ENCODE results near the gene CD55.

CD55 gene, protein sequence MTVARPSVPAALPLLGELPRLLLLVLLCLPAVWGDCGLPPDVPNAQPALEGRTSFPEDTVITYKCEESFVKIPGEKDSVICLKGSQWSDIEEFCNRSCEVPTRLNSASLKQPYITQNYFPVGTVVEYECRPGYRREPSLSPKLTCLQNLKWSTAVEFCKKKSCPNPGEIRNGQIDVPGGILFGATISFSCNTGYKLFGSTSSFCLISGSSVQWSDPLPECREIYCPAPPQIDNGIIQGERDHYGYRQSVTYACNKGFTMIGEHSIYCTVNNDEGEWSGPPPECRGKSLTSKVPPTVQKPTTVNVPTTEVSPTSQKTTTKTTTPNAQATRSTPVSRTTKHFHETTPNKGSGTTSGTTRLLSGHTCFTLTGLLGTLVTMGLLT

GRCh38 chr1:207321079-207321789 is at the start of gene CD55:
Gene CD55, plus strand, starts transcription at chr1:207321678. Its CDS starts 88 bp downstream, at chr1:207321766.
- in situ Hi-C loops (cut with HindIII; ENCODE audit: low sequenced_read_pairs), result no loop called here

GRCh38 chr1:207274882-207275281 is 46.6 kb upstream of the CD55 start:
- in situ Hi-C loops (cut with HindIII; ENCODE audit: low sequenced_read_pairs), result no loop called here

DNA sequence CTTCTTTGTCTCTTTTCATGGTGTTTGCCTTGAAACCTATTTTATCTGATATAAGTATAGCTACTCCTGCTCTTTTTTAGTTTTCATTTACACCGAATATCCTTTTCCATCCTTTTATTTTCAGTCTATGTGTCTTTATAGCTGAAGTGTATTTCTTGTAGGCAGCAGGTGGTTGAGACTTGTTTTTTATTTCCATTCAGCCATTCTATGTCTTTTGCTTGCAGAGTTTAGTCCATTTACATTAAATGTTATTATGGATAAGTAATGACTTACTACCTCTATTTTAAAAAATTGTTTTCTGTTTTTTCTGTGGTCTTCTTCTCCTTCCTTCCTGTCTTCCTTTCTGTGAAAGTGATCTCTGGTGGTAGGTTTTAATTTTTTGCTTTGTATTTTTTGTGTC is 45.0 kb upstream of the CD55 start:
- in situ Hi-C loops (cut with HindIII; ENCODE audit: low sequenced_read_pairs), result no loop called here

DNA sequence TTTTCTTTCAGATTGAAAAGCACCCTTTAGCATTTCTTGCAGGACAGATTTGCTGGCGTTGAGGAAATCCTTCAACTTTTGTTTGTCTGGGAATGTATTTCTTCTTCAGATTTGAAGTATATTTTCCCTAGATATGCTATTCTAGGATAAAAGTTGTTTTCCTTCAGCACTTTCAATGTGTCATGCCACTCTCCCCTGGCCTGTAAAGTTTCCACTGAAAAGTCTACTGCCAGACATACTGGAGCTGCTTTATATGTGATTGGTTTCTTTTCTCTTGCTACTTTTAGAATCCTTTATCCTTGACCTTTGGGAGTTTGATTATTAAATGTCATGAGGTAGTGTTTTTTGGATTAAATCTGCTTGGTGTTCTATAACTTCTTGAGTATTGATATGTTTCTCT is 44.2 kb upstream of the CD55 start:
- in situ Hi-C loops (cut with HindIII; ENCODE audit: low sequenced_read_pairs), result no loop called here

- in situ Hi-C loops (cut with HindIII; ENCODE audit: low sequenced_read_pairs), result no loop called here
Measured at GRCh38 chr1:207279652-207280051, 41.8 kb upstream of the CD55 start.

- in situ Hi-C loops (cut with HindIII; ENCODE audit: low sequenced_read_pairs), result no loop called here
Measured at GRCh38 chr1:207280706-207281105, 40.8 kb upstream of the CD55 start.

DNA sequence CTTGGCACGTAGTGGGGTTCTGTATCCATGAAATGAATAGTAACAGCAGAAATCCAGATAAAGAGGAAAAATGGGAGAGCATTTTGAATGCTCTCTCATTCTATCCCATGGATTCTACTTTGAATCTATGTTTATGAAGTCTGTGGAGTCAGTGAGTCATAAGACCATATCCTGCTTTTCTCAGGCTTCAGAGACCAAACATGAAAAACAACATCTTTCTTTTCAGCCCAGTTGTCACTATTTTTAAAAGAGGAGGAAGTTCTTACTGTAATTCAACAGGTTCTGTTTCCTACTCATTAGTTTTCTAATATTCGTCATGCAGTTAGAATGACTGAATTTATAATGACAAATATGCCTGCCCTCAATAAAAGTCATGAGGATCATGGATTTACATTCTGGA is 39.4 kb upstream of the CD55 start:
- in situ Hi-C loops (cut with HindIII; ENCODE audit: low sequenced_read_pairs), result no loop called here

DNA sequence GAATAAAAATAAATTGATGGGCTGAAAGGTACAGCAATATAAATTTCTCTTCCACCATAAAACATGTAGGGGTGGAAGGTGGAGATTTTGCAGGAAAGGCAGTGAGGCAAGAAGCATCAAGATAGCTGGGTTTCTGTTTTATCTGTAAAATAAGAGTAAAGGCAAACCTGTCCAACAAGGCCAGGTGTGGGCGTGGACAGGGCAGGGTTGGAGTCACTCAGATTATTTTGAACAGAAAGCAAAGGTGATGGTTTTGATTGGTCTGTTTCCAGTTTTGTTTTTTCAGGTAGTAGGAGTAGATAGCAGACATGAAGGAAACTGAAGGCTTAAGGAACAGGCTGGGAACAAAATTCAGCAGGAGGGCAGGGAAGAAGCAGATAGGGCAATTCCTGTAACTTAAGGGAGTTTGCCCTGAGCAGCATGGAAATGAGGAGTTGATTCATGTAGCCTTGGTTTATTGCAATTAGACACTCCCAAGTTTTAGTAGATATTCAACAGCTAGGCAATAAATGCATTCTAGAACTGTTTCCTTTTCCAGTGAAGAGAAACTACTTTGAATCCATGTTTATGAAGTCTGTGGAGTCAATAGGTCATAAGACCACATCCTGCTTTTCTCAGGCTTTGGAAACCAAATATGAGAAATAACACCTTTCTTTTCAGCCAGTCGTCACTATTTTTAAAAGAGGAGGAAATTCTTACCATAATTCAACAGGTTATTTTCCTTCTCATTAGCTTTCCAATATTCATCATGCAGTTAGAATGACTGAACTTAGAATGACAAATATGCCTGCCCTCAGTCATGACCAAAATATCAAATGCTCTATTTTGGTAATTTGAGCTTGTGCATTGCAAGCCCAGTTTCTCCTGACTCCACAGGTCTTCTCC is 38.7 kb upstream of the CD55 start:
- in situ Hi-C loops (cut with HindIII; ENCODE audit: low sequenced_read_pairs), result no loop called here

DNA sequence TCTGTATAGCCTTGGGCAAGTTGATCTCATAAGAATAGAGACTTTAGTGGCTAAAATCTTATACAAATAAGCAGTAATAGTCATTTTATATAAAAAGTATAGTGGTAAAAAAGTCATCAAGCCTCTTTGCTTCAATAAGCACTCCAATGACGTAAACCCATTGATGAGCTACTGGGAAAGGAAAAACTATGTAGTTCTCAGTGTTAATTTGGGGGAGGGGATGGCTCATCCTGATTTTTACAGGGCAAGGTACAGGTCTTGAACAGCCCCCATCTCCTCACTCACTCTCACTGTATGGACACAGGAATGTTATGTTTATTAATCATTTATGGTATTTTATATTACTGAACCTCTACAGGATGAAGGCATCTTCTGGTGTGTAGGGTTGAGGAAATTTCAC is 38.1 kb upstream of the CD55 start:
- in situ Hi-C loops (cut with HindIII; ENCODE audit: low sequenced_read_pairs), result no loop called here

DNA sequence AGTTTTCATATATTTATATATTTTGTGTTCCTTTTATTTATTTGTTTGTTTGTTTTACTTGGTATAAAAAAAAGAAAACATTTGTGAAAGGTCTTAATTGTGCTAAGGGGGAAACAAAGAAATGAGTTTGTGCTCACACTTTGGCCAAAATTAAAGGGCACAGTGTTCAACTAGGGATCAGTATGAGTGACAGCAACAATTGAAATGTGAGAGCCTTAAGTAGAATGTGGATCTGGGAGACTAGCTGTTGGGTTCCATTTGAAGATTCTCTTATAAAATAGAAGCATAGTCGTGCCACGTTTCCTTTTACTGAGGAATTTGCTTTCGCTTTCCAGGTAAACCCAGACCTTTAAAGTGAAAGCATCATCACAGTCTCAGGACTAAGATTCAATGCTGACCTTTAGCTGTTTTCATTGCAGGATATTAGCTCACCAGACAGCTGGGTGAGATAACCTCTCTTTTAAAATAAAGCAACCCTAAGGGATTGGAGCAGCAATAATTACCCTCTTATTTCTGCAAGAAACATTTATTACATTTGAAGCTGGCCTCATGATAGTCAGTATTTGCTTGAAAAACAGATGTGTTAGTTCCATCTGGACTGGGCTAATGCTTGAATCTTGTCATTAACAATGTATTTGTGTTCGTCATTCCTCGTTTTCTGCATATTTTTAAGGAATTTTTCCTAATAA is 37.1 kb upstream of the CD55 start:
- in situ Hi-C loops (cut with HindIII; ENCODE audit: low sequenced_read_pairs), result no loop called here

DNA sequence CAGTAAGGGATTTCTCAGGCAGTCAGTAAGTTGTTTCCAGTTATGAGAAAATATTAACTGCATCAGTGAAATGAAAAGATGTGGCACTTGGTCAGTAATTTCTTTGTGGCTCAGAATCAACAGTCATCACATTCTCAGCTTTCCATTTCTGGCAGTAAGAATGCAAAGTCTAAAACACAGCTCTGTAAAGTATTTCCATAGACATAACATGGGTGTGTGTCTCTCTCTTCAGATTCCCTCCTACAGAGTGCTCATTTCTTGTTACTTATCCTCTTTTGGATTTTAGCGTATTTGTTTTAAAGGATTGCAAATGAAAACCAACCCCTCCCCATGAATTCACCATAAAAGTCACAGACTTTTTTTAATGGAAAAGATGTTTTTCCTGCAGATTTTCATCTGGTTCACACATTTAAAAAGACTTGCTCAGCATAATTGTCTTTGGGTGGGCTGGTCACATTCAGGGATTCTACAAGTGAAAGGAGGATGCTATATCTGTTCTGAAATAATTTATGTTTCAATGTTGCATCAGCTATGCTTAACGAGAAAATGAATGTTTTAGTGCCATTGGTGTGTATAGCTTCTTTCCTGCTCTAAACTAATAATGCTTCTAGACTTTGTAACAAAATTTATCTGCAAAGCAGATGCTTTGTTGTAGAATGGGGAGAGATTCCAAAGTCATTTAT is 34.6 kb upstream of the CD55 start:
- in situ Hi-C loops (cut with HindIII; ENCODE audit: low sequenced_read_pairs), result no loop called here

DNA sequence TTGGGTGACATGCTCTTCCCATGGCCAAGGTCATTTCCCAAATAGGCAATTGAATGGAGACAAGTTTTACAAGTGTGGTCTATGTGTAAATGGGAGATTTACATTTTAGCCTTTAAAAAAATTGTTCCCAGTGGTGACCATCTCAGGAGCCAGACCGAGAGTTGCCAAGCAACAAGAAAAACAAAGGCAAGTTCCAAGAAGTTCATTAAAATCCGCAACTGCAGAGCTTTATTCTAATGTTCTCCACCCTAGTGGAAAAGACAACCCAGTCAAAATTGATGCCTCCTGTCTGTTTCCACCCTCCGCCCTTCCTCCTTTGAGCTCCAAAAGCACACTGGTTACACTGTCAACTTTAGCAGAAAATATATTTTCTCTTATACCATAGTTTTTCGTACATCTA is 33.2 kb upstream of the CD55 start:
- in situ Hi-C loops (cut with HindIII; ENCODE audit: low sequenced_read_pairs), result no loop called here

GRCh38 chr1:207289756-207290155 is 31.7 kb upstream of the CD55 start:
- in situ Hi-C loops (cut with HindIII; ENCODE audit: low sequenced_read_pairs), result no loop called here

- in situ Hi-C loops (cut with HindIII; ENCODE audit: low sequenced_read_pairs), result no loop called here
Measured at GRCh38 chr1:207291723-207292122, 29.8 kb upstream of the CD55 start.

- in situ Hi-C loops (cut with HindIII; ENCODE audit: low sequenced_read_pairs), result no loop called here
Measured at GRCh38 chr1:207298186-207298585, 23.3 kb upstream of the CD55 start.

- in situ Hi-C loops (cut with HindIII; ENCODE audit: low sequenced_read_pairs), result no loop called here
Measured at GRCh38 chr1:207298636-207299398, 22.7 kb upstream of the CD55 start.

GRCh38 chr1:207300970-207301369 is 20.5 kb upstream of the CD55 start:
- in situ Hi-C loops (cut with HindIII; ENCODE audit: low sequenced_read_pairs), result no loop called here

DNA sequence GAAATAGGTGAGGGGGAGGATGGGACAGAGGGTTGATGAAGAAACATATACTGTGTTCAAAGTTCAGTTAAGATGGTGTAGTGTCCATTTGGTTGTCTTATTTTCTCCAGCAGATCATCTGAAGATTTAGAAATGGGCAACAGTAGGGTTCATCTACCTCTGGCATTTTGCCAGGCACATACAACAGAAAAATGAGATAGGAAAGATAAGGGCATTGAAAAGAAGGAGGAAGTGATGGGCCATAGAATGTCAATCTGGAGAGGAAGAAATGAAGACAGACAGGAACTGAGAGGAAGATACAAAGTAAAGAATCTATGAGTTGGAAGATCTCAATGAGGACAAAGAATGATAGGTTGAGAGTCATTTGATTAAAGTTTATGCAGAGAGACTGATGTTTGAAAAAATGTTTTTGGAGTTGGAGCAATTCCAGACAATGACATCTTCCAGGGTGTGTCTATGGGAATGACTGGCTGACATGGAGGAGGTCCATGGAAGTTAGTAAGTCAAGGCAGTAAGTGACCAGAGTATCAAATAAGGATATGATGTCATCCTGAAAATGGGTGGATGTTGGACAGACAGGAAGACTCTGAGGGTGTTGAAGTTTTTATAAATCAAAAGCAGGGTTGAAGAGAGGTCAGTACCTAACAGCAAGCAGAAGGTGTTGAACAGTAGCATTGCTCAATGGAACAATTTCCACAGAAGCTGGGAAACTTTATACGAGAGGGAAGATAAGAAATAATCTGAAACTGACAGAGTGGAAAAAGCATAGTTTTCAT is 18.7 kb upstream of the CD55 start:
- in situ Hi-C loops (cut with HindIII; ENCODE audit: low sequenced_read_pairs), result no loop called here
